Measurements from ENCODE around the gene ZNF555.

Gene ZNF555

GRCh38 chr19:2807379-2808128 lies 33.7 kb upstream of the ZNF555 start:
- DNase-seq (ENCODE audit: low spot score), result peak; percentile 16

GRCh38 chr19:2808129-2808941 lies 32.9 kb upstream of the ZNF555 start:
- DNase-seq (ENCODE audit: low spot score), result no peak

GRCh38 chr19:2809387-2810140 lies 31.7 kb upstream of the ZNF555 start:
- no peak for DNase-seq (ENCODE audit: low spot score)

- peak; percentile 20 for DNase-seq (ENCODE audit: low spot score)
Observed at GRCh38 chr19:2810141-2811091, 30.9 kb upstream of the ZNF555 start.

GRCh38 chr19:2811221-2811722 lies 30.0 kb upstream of the ZNF555 start:
- no peak for DNase-seq (ENCODE audit: low spot score)

GRCh38 chr19:2811735-2812413 lies 29.4 kb upstream of the ZNF555 start:
- DNase-seq (ENCODE audit: low spot score), result peak; percentile 10

- peak; percentile 22 for DNase-seq (ENCODE audit: low spot score)
Observed at GRCh38 chr19:2812414-2813234, 28.7 kb upstream of the ZNF555 start.

- DNase-seq (ENCODE audit: low spot score), result peak; percentile 19
Observed at GRCh38 chr19:2813235-2814160, 27.8 kb upstream of the ZNF555 start.

GRCh38 chr19:2814426-2814825 lies 26.8 kb upstream of the ZNF555 start:
- no peak for DNase-seq (ENCODE audit: low spot score)

- peak; percentile 11 for DNase-seq (ENCODE audit: low spot score)
Observed at GRCh38 chr19:2815191-2815614, 26.1 kb upstream of the ZNF555 start.

- peak; percentile 11 for DNase-seq (ENCODE audit: low spot score)
Observed at GRCh38 chr19:2815923-2816322, 25.4 kb upstream of the ZNF555 start.

GRCh38 chr19:2816641-2817040 lies 24.6 kb upstream of the ZNF555 start:
- no peak for DNase-seq (ENCODE audit: low spot score)

- peak; percentile 16 for DNase-seq (ENCODE audit: low spot score)
Observed at GRCh38 chr19:2817237-2817829, 23.9 kb upstream of the ZNF555 start.

GRCh38 chr19:2819540-2820111 lies 21.6 kb upstream of the ZNF555 start, which contains the start of gene ZNF554:
Gene ZNF554 (plus strand): TSS chr19:2819868. CDS start chr19:2820072, 204 bp downstream.
- peak; percentile 97 for DNase-seq (ENCODE audit: low spot score)

- no peak for DNase-seq (ENCODE audit: low spot score)
Observed at GRCh38 chr19:2820112-2820702, 21.1 kb upstream of the ZNF555 start.

- no peak for DNase-seq (ENCODE audit: low spot score)
Observed at GRCh38 chr19:2822846-2823245, 18.4 kb upstream of the ZNF555 start.

GRCh38 chr19:2823646-2824045 lies 17.6 kb upstream of the ZNF555 start:
- no peak for DNase-seq (ENCODE audit: low spot score)

Measured in iPS-NIHi11 (cell line).